HG03066 (cell line): ENCODE measurements around the gene GPR39.

Experiments used
- ATAC-seq: cut with Tn5 transposase; IDR thresholded peaks from one replicate; pipeline ENCODE4 v1.9.1; 2021; ENCODE audit warnings: low read depth; ENCODE audit not compliant: unreplicated experiment

The GPR39 gene

GRCh38 chr2:132549935-132550670, 133.5 kb downstream of the GPR39 start:
- no peak for ATAC-seq

- ATAC-seq: no peak
These were observed 134.3 kb downstream of the GPR39 start for GRCh38 chr2:132550946-132551345.

GRCh38 chr2:132557694-132558093, 141.1 kb downstream of the GPR39 start:
- ATAC-seq: no peak

- no peak for ATAC-seq
These were observed 142.7 kb downstream of the GPR39 start for GRCh38 chr2:132559326-132559725.

GRCh38 chr2:132559921-132560320, 143.3 kb downstream of the GPR39 start:
- no peak for ATAC-seq

- ATAC-seq: no peak
These were observed 144.0 kb downstream of the GPR39 start for GRCh38 chr2:132560562-132560961.

- no peak for ATAC-seq
These were observed 145.6 kb downstream of the GPR39 start for GRCh38 chr2:132562245-132562644.

GRCh38 chr2:132564065-132564464, 147.5 kb downstream of the GPR39 start:
- ATAC-seq: no peak

GRCh38 chr2:132566379-132566778, 149.8 kb downstream of the GPR39 start:
- ATAC-seq: no peak

GRCh38 chr2:132567682-132568081, 151.1 kb downstream of the GPR39 start:
- no peak for ATAC-seq

GRCh38 chr2:132568656-132569055, 152.1 kb downstream of the GPR39 start:
- no peak for ATAC-seq

- no peak for ATAC-seq
These were observed 156.9 kb downstream of the GPR39 start for GRCh38 chr2:132573444-132574007.

GRCh38 chr2:132577686-132578085, 161.1 kb downstream of the GPR39 start:
- ATAC-seq: no peak

GRCh38 chr2:132581591-132581990, 165.0 kb downstream of the GPR39 start:
- no peak for ATAC-seq

- no peak for ATAC-seq
These were observed 165.6 kb downstream of the GPR39 start for GRCh38 chr2:132581991-132582738.

- no peak for ATAC-seq
These were observed 167.2 kb downstream of the GPR39 start for GRCh38 chr2:132583666-132584360.

- no peak for ATAC-seq
These were observed 168.6 kb downstream of the GPR39 start for GRCh38 chr2:132584976-132585817.

GRCh38 chr2:132586101-132586511, 169.5 kb downstream of the GPR39 start:
- no peak for ATAC-seq

GRCh38 chr2:132586835-132587234, 170.2 kb downstream of the GPR39 start:
- ATAC-seq: no peak

GRCh38 chr2:132588576-132588975, 172.0 kb downstream of the GPR39 start:
- ATAC-seq: no peak
